ENCODE data around the gene CDK14.

The CDK14 gene

DNA sequence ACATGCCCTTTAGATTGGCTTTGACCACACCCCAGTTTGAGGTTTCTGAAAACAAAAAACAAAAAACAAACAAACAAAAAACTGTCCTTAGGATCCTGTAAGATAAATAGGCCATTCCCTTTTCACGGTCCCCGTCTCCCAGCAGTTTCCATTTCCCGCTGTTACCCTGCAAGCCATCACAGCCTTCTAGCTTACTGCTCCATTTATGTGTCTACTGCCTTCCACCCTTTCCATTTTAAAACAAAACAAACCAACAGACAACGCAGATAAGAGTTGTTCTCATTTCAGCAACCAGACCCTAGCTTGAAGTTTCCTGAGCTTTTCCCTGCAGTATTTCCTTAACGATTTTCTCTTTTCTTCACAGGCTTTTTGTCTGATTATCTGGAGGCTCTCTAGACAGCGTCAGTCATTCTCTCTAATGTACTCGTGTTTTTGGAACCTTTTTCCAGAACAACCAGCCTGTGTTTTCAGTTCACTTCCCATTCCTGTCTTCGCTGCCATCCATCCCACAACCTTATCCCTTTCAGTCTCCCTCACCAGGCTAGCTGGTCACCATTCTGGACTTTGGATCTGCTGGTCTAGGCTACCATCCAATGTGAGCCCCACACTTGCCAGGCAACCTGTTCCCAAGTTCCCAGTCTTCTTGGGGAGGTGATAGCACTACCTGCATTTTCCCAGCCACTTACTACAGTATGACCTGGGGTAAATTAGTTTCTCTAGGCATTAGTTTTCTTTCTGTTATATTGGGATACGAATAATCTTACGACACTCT is 350.8 kb downstream of the CDK14 start:
- no peak for DNase-seq (ENCODE audit: low read depth in 3 of 3)

DNA sequence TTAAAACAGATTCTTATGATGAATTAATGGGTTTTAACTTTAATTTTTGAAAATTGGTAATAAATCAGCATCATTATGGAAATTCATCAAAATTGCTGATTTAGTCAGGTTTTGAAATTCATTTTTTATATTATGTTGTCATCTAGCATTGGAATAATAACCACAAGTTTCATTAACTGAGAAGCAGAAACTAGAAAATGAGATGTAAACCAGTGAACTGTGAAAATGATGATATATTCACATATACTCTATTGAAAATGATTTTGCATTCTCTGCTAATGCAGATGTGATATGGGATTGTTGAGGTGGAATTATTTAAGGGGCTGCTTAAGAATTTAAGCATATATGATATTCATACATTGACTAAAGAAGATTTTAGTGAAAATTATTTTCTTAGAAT is 352.0 kb downstream of the CDK14 start:
- DNase-seq (ENCODE audit: low read depth in 3 of 3): no peak

DNA sequence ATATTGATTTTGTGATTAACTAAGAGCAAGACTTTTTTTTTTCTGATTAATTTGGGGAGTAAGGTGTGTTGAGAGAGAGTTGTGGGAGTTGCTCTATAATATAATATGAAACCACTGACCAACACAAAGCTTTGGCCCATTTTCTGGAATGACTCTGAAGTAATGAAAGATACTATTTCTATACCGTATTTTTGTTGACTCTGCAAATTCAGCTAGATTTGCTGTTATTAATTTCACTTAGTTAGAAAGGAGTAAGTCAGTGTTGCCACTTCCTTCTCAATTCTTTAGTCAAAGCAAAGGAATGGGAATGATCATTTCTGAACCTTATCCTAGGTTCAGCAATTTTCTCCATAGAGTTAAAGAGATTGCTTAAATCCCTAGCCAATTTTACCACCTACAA is 355.1 kb downstream of the CDK14 start:
- no peak for DNase-seq (ENCODE audit: low read depth in 3 of 3)

DNA sequence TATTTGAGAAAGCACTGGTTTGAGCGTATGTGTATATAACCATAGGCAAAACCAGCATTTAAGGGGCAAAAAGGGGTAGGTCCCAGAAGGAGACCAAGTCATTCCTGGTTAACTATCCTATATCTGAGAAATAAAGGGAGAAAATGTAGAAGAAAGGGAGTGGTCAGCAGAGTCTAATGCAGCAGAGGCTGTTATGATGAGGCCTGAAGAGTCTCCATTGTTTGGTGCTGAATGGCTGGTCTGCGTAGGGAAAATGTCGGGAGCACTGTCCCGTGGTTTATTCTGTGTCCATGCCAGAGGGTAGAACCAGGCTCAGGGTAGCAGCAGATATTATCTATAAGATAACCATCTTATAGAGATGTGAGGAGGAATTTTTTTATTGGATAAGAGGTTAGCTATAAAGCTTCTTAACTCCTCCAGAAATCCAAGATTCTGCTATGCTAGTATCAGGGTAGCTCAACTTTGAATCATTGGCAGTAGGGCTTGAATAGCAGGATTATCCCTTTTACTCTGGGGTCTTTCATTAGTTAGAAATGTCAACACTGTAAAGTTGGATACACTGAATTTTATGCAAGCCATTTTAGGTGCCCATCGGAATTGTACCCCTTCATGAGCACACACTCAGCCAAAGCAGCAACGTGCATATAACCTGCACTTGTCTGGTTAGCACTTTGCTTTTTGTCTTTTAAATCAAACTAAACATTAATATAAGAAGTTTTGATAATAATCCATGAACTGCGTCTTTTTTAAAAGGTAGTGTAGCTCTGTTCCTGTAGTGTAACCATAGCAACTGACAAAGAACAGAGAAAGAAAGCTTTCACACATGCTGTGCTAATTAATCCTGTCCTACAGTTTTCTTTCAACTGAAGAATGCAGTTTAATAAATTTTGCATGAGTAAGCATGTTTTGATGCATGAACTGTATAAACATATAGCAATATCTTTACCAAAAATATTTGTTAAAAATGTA is 356.1 kb downstream of the CDK14 start:
- DNase-seq (ENCODE audit: low read depth in 3 of 3): no peak

DNA sequence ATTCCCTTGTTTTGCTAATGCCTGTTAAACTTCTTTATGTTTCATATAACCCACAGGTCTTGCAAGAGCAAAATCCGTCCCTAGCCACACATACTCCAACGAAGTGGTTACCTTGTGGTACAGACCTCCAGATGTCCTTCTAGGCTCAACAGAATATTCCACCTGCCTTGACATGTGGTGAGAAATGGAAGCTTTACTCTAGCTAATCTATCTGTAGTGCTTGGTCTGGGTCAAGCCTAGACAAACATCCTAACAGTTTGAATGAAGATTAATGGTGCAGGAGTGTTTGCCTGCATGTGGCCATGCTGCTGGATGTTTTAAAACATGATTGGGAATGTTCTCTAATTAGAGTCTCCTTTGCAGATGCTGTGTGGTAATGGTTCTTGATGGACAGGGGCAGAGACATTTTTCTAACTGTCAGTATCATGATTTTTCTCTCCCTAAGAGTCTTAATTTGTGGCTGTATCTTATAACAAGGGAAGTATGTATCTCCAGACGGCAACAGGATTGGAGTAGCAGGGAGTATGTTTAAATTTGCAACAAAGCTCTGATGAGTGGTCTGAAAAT is 359.6 kb downstream of the CDK14 start:
- DNase-seq (ENCODE audit: low read depth in 3 of 3): no peak

DNA sequence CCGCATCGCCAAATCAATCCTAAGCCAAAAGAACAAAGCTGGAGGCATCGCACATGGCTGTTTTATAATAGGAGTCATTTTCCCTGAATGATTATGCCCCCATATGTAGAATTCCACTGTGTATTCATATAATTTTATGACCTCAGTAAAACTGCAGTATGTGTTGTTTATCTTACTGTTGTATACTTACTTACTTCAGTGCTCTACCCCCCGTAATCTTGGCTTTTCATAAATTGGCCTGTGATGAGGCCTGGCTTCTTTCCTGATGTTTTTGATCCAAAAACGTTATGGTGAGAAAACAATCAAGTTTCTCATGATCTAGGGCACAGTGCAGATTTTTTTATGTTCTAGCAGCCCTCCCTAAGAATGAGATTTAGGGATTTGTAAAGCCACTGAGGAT is 361.8 kb downstream of the CDK14 start:
- no peak for DNase-seq (ENCODE audit: low read depth in 3 of 3)

DNA sequence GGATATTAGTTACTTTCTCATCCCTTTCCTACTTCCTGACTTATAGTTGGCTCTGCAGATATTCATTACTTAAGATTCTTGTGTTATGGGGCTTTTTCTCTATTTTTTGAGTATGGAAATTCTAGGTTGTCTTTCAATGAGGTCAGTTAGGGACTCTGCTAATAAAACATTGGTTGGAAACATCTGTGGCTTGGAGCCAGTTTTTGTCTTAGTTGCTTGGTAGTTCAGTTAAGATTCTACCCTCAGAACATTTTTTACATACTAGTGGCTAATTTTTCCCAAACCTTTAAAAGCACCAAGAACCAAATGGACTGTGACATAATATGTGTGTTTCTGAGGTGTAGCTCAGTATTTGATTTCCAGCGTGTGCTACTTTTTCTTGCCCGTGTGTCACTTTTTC is 362.5 kb downstream of the CDK14 start:
- no peak for DNase-seq (ENCODE audit: low read depth in 3 of 3)

DNA sequence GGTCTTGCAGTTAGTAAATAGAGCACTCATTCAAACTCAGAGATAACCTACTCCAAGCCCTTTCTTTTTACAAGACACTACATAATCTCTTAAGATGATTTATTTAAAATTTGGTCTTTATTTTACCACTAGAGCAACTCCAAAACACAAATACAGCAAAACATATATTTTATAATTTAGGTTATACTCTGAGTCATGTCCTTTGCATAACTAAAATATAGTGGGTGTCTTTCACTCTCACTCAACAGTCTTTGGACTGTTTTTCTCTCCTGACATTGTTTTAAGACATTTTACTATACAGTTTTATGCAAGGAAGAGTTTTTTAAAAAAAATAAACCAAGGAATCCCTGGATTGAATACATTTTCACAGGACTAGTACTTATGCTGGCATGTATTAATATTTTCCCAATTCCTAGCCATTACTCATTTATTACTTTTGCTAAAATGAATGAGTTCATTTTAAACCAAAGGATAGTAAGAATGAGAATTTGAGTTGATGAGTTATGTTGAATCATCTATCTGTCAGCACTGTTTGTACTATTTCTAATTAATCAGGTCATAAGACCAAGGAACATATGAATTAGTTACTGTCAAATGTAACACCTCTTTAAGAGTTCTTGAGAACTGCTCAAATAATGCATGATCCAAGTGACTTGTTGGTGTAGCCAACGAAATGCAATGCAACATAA is 365.1 kb downstream of the CDK14 start:
- DNase-seq (ENCODE audit: low read depth in 3 of 3): no peak

DNA sequence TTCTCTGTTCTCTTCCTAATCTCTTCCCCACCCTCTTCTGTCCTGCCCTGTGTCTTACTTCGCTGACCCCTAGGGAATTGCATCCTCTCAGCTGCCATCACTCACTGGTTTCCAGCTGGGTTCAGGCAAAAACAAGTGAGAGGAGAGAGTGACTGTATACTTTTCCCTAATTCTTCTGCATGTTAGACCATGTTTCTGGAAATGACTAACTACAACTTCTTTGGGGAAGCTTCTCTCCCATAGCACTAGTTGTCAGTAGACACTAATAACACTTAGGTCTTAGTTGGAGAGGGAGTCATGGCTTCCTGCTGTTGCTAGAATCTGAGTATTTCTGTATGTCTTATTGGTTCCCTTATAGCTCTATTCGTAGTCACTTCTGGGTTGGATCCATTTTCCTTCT is 369.1 kb downstream of the CDK14 start:
- DNase-seq (ENCODE audit: low read depth in 3 of 3): no peak

DNA sequence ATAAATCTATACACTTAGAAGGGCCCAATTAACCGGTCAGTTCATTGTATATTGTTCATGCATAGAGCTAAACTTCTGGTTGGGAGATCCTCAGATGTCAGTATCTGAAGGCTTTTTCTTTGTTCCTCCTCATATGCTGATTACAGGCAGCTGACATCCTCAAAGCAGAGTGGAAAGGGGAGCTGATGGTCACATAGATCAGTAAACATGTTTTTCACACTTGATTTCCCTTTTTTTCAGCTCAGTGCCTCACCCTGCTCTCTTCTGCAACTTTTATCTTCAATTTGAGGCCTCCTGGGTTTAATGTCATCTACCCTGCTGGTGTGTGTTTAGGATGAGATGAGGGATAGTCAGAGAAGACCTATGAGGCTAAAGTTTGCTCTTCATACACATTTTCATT is 370.2 kb downstream of the CDK14 start:
- DNase-seq (ENCODE audit: low read depth in 3 of 3): no peak

DNA sequence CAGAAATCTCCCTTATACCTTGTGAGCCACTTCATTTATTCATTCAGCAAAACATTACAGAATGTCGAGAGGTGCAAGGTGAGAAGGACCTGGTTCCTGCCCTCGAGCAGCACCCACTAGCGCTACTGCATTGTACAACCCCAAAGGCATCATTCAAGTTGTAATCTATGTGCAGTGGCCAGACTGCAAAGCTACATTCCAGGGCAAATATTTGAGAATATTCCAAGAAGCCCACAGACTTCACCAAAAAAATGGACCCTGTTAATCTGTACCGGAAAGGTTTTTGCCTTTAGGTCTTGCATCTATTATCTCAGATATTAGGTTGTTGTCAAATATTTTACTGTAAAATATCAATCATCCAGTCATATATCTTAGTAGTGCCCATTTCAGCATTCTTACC is 372.8 kb downstream of the CDK14 start:
- DNase-seq (ENCODE audit: low read depth in 3 of 3): no peak

DNA sequence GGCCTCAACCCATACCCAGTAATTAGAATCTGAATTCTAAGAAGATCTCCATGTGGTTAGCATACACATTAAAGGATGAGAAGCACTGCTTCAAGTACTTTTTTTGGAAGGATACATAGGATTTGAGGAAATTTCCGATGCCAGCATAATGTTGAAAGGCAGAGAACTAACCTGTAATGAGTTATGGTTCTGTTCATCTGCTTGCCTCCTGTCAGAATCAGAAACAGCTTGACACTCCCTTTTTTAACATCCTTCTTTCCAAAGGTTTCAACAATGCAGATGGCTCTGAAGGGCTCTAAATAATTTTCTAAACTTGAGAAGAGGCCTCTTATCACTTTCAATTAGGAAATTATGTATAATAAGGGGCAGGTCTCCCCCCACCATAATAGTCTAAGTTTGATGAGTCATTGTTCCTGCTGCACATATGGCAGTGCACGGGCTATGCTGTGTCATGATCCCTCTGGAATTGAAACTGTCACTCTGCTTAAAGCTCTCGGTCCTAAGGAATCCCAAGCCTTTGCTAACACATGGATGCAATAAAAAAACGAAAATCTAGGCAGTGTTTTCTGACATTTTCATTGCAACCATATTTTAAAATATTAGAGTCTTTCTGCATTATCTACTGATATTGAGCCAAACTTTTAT is 376.9 kb downstream of the CDK14 start:
- DNase-seq (ENCODE audit: low read depth in 3 of 3): no peak

DNA sequence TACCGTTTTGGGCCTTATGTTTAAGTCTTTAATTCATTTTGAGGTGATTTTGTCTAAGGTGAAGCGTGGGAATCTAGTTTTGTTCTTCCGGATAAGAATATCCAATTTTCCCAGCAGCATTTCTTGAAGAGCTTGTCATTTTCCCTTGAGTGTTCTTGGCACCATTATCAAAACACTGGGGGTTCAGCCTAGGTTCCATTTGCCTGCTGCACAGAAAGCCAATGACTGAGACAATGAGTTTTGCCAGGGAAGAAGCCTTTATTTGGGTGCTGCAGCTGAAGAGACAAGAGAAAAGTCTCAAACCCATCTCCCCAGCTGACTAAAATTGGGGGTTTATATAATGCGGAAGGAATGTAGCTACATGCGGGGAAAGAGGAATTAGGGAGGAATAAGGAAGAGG is 380.9 kb downstream of the CDK14 start:
- DNase-seq (ENCODE audit: low read depth in 3 of 3): no peak

DNA sequence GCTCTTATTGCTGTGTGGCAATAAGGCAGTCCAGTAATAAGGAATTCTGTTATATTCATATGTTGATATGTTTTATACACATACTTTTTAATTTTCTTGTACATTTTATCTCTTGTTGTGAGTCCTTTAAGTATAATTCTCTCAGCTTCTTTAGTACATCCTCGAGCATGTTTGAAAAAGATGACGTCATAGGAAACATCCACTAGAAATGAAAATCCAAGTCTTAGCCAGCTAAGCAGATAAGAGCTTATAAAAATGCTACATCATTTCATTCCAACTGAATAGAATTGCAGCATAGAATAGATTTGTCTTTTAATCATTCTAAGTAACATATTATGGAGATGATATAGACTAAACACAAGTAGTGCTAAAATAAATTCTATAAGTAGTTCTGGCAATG is 384.4 kb downstream of the CDK14 start:
- DNase-seq (ENCODE audit: low read depth in 3 of 3): no peak

DNA sequence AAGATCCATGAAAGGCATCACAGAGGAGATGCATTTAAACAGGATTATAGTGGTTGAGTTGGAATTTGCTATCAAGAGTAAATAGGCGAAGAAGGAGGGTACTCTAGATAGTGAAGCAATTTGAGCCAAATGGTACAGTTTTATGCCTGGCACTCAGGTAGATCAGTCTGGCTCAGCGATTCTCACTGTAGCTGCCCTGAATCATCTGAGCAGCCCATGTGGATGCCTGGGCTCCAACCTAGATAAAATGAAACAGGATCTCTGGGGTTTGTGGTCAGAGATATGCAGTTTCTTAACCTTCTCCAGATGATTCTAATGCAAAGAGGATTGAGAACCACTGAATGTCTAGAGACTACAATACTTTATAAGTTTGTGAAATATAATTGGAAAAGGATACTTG is 386.1 kb downstream of the CDK14 start:
- no peak for DNase-seq (ENCODE audit: low read depth in 3 of 3)

DNA sequence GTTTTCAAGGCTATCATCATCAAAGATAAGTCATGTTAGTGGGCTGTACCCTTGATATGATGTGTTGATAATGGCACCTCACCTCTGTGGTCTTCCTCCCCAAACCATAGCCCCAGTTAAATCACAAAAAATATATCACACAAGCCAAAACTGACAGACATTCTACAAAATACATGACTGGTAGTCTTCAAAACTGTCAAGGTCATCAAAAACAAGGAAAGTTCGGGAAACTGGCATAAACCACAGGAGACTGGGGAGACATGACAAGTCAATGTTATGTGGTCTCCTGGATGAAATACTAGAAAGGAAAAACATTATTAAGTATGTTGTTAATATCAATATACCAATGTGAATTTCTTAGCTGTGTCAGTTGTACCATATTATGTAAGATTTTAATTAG is 388.6 kb downstream of the CDK14 start:
- no peak for DNase-seq (ENCODE audit: low read depth in 3 of 3)

DNA sequence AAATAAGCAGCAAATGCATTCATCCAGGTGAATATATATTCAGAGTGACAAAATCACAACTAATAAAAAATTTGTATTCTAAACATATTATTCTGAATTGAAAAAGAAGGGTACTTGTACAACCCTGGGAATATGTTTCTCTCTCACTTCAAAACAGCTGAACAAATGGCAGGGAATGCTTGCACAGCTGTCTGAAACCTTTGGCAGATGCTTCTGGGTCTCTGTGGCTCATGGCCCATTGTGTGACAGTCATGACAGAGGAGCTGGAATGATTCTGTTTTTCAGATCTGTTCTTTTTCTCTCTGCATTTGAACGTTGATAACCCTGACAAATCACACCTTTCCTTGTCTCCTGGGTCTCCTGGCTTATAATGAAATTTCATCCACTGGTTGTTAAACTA is 392.4 kb downstream of the CDK14 start:
- no peak for DNase-seq (ENCODE audit: low read depth in 3 of 3)

DNA sequence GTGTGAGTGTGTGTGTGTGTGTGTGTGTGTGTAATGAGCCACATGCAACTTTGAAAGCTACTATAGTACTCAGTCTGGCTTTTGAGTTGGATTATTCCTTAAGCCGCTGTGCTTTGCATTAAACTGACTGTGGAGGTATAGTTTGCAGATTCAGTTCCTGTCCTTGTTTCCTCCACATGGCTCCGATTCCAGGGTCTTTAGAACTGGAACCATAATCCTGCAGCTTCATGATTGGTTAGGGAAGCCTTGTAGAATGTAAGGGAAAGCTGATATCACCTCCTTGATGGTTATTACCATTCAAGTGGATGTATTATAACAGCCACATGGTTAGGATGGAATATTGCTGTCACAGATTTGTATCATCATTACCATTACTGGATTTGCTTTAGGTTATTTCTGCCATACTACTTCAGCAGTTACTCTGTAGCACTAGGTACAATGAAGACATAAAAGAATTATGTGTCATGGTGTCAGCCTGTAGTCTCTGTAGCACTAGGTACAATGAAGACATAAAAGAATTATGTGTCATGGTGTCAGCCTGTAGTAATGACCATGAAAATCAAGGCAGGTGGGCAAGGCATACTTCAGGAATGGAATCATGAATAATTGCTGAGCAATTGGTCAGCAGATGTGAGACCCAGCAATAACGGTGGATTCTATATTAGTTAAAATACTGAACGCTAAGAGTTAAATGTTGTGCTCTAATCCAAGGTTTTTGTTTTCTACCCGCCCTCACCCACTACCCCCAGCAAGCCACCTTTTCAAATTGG is 393.1 kb downstream of the CDK14 start:
- DNase-seq (ENCODE audit: low read depth in 3 of 3): no peak

DNA sequence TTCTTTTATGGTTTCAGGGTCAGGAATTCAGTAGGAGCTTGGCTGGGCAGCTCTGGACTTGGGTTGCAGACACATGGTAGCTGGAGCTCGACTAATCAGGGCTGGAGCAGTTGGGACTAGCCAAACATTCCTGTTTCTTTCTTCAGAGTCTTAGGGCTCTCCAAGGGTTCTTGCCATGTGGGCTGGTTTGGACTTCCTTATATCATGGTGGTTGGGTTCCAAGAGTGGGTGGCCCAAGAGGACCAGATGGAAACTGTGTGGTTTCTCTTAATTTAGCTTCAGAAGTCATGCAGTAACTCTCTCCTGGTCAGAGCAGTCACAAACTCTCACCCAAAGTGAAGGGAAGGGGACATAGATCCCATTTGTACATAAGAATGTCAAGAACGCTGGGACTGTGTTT is 398.0 kb downstream of the CDK14 start:
- DNase-seq (ENCODE audit: low read depth in 3 of 3): no peak

DNA sequence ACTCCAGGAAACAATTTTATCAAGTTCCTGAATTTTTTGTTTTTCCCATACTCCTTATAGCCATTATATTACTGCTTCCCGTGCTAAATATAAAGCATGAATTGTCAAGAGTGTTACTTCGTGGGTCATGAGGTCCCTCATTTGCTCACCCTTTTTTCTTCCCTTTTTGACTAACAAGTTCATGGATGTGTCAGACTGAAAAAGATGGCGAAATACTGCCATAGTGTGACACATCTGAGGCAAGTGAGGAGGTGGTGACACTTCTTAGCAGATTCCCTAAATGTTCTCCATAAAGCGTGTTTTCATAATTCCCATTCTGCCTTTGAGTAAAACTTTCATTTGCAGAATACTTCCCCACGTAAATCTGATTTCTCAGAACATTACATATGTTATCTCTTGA is 398.5 kb downstream of the CDK14 start:
- DNase-seq (ENCODE audit: low read depth in 3 of 3): no peak

DNA sequence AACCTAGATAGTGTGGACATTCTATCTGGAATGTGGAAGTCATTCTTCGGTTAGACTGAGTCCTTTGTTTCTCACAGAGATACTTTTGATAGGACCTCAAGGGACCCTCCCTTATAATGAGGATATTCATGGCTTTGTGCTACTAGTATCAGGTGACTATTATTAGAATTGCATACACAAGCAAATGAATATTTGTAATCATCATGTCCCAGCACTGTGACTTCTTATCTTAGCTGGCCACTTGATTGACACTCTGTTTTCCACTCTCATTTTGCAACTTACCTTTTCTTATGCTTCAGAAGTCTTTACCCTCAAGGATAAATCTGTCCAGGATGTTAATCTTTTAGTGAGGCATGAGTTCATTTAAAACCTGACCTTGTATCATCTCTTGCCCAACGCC is 399.9 kb downstream of the CDK14 start:
- DNase-seq (ENCODE audit: low read depth in 3 of 3): no peak

Measured in stimulated activated CD4-positive, alpha-beta T cell treated with anti-CD3 and anti-CD28 coated beads, TNF-alpha, amount 100 ng/mL, for 4 hours (primary cell).